GM18505 (cell line): Measurements from ENCODE around the gene FNDC3B.

ENCODE experiments used
- ATAC-seq: cut with Tn5 transposase; IDR thresholded peaks from one replicate; pipeline ENCODE4 v1.9.1; 2021; ENCODE audit not compliant: unreplicated experiment
- POLR2A ChIP-seq: IDR thresholded peaks from 4 replicates; pipeline ENCODE4 v1.6.1; 2011; ENCODE audit warnings: borderline replicate concordance; ENCODE audit not compliant: insufficient read depth, insufficient read length; ENCODE audit errors: extremely low read depth

The FNDC3B gene

GRCh38 chr3:172069478-172069877 is 30.1 kb downstream of the FNDC3B start:
- no peak for TF ChIP-seq POLR2A
- ATAC-seq: no peak

- no peak for TF ChIP-seq POLR2A
Observed at GRCh38 chr3:172070269-172070668, 30.9 kb downstream of the FNDC3B start.

GRCh38 chr3:172070802-172071201 is 31.4 kb downstream of the FNDC3B start:
- ATAC-seq: no peak
- TF ChIP-seq POLR2A: no peak

More at GRCh38 chr3:172070269-172070668, 30.9 kb downstream of the FNDC3B start:
- no peak for ATAC-seq

GRCh38 chr3:172071780-172072330 is 32.5 kb downstream of the FNDC3B start:
- TF ChIP-seq POLR2A: no peak
- no peak for ATAC-seq

- TF ChIP-seq POLR2A: no peak
- no peak for ATAC-seq
Observed at GRCh38 chr3:172072543-172072942, 33.2 kb downstream of the FNDC3B start.

- ATAC-seq: no peak
- TF ChIP-seq POLR2A: no peak
Observed at GRCh38 chr3:172073262-172073915, 34.0 kb downstream of the FNDC3B start.

GRCh38 chr3:172074032-172074431 is 34.7 kb downstream of the FNDC3B start:
- no peak for ATAC-seq
- no peak for TF ChIP-seq POLR2A

GRCh38 chr3:172074586-172074985 is 35.2 kb downstream of the FNDC3B start:
- TF ChIP-seq POLR2A: no peak
- no peak for ATAC-seq

- TF ChIP-seq POLR2A: no peak
- ATAC-seq: no peak
Observed at GRCh38 chr3:172076212-172076611, 36.8 kb downstream of the FNDC3B start.

- TF ChIP-seq POLR2A: no peak
- ATAC-seq: no peak
Observed at GRCh38 chr3:172077197-172077757, 37.9 kb downstream of the FNDC3B start.

- no peak for ATAC-seq
- TF ChIP-seq POLR2A: no peak
Observed at GRCh38 chr3:172078244-172078643, 38.9 kb downstream of the FNDC3B start.

- TF ChIP-seq POLR2A: no peak
- ATAC-seq: no peak
Observed at GRCh38 chr3:172078721-172079120, 39.3 kb downstream of the FNDC3B start.

- no peak for ATAC-seq
- no peak for TF ChIP-seq POLR2A
Observed at GRCh38 chr3:172079326-172079976, 40.1 kb downstream of the FNDC3B start.

- TF ChIP-seq POLR2A: no peak
- ATAC-seq: no peak
Observed at GRCh38 chr3:172080503-172080902, 41.1 kb downstream of the FNDC3B start.
